B cell (primary cell): ENCODE data around the gene WDR27. TPM values are rescaled to one million over a fixed set of nuclear protein-coding genes. Genes with fewer than 3 reads are reported as not detected.

Source experiments
- ATAC-seq: fragments of 200-7000 bp; cut with Tn5 transposase; one replicate; pipeline ENCODE4 v1.10.0; 2021; ENCODE audit warnings: low read depth, mild to moderate bottlenecking, moderate number of reproducible peaks, moderate library complexity
- CTCF ChIA-PET: fragments of 350-600 bp; sonication (Branson Sonifier 250); formaldehyde crosslinking; loops from one replicate; lab custom pipeline; 2021; ENCODE audit warnings: antibody characterized with exemption, inconsistent platforms; lab: Charles Lee
- POLR2A ChIA-PET: fragments of 350-600 bp; sonication (Branson Sonifier 250); formaldehyde crosslinking; loops from one replicate; lab custom pipeline; 2021; ENCODE audit warnings: antibody characterized with exemption; lab: Charles Lee
- DNase-seq: peaks from one replicate; pipeline ENCODE4 v3.0.0; 2013
- H2AFZ ChIP-seq: 2 replicates; pipeline ENCODE4 v1.6.1; 2012; ENCODE audit warnings: mild to moderate bottlenecking, low read depth, low read length; ENCODE audit not compliant: insufficient read depth, poor library complexity, severe bottlenecking
- H3K27ac ChIP-seq, 2 donors: 1 replicate in 1 of 2; 2 replicates in 1 of 2; pipeline ENCODE4 v1.5.1; 2012 to 2013; ENCODE audit warnings: low read length in 2 of 2, mild to moderate bottlenecking in 2 of 2, moderate library complexity in 1 of 2
- H3K27me3 ChIP-seq, 4 experiments: fragments of 200-600 bp in 1 of 4; sonication (generic) in 1 of 4; replicated peaks in 1 of 4; 1 replicate in 2 of 4; 2 replicates in 2 of 4; pipeline versions ENCODE4 v1.6.1 to v1.7.0; 2013 to 2016; ENCODE audit warnings: low read length in 3 of 4, mild to moderate bottlenecking in 2 of 4, mixed read lengths in 1 of 4, moderate library complexity in 1 of 4; ENCODE audit not compliant: insufficient read depth in 4 of 4, control insufficient read depth in 3 of 4; ENCODE audit errors: control extremely low read depth in 1 of 4
- H3K36me3 ChIP-seq, 2 experiments: replicated peaks in 1 of 2; 1 replicate in 1 of 2; 2 replicates in 1 of 2; pipeline versions ENCODE4 v1.6.1 to v1.7.1; 2013; ENCODE audit warnings: low read length in 1 of 2; ENCODE audit not compliant: insufficient read depth in 2 of 2, control insufficient read depth in 1 of 2; ENCODE audit errors: control extremely low read depth in 1 of 2, extremely low read depth in 1 of 2
- H3K4me1 ChIP-seq, 2 donors: fragments of 200-600 bp in 1 of 2; sonication (generic) in 1 of 2; 1 replicate in 1 of 2; 2 replicates in 1 of 2; pipeline versions ENCODE4 v1.5.1 to v1.6.1; 2013 to 2017; ENCODE audit warnings: low read length in 2 of 2; ENCODE audit not compliant: control insufficient read depth in 2 of 2, insufficient read depth in 2 of 2
- H3K4me2 ChIP-seq: replicated peaks from 2 replicates; pipeline ENCODE3; 2012; ENCODE audit warnings: mild to moderate bottlenecking, low read depth, low read length; ENCODE audit not compliant: poor library complexity, severe bottlenecking
- H3K4me3 ChIP-seq, 5 experiments: fragments of 200-600 bp in 1 of 5; sonication (generic) in 1 of 5; 1 replicate in 3 of 5; 2 replicates in 2 of 5; pipeline versions ENCODE4 v1.5.1 to v1.7.0; 2011 to 2016; ENCODE audit warnings: low read length in 4 of 5, mild to moderate bottlenecking in 4 of 5, low read depth in 2 of 5, control low read depth in 1 of 5, moderate library complexity in 1 of 5; ENCODE audit not compliant: insufficient read depth in 1 of 5; ENCODE audit errors: control extremely low read depth in 1 of 5, extremely low read depth in 1 of 5
- H3K79me2 ChIP-seq: fragments of 200-600 bp; sonication (generic); one replicate; pipeline ENCODE4 v1.6.0; 2016; ENCODE audit warnings: low read length; ENCODE audit not compliant: control insufficient read depth, insufficient read depth
- H3K9ac ChIP-seq: fragments of 200-600 bp; sonication (generic); 2 replicates; pipeline ENCODE4 v1.6.1; 2017; ENCODE audit warnings: mild to moderate bottlenecking, low read length, moderate library complexity
- H3K9me3 ChIP-seq, 3 donors: one replicate each; pipeline versions ENCODE4 v1.6.1 to v1.7.1; 2013; ENCODE audit warnings: low read length in 2 of 3; ENCODE audit not compliant: control insufficient read depth in 2 of 3, insufficient read depth in 1 of 3; ENCODE audit errors: control extremely low read depth in 1 of 3
- H4K20me1 ChIP-seq: 2 replicates; pipeline ENCODE4 v1.6.0; 2012; ENCODE audit warnings: mild to moderate bottlenecking, low read length; ENCODE audit not compliant: insufficient read depth, control insufficient read depth, poor library complexity, severe bottlenecking
- H3K27ac Mint-ChIP-seq: one replicate; pipeline ENCODE4 v1.8.0; 2021; ENCODE audit warnings: mixed read lengths
- H3K27me3 Mint-ChIP-seq: one replicate; pipeline ENCODE4 v1.8.0; 2021; ENCODE audit warnings: mixed read lengths
- H3K4me1 Mint-ChIP-seq: one replicate; pipeline ENCODE4 v1.8.0; 2021; ENCODE audit warnings: mixed read lengths
- H3K4me3 Mint-ChIP-seq: one replicate; pipeline ENCODE4 v1.8.0; 2021; ENCODE audit warnings: mixed read lengths
- H3K9me3 Mint-ChIP-seq: one replicate; pipeline ENCODE4 v1.8.0; 2022; ENCODE audit warnings: mixed read lengths; ENCODE audit not compliant: insufficient read depth
- CTCF ChIP-seq: fragments of 200-600 bp; IDR thresholded peaks from one replicate; pipeline ENCODE4 v1.8.0; 2022; ENCODE audit warnings: antibody characterized with exemption, mild to moderate bottlenecking
- EZH2 ChIP-seq: IDR thresholded peaks from 2 replicates; pipeline ENCODE4 v1.6.1; 2012; ENCODE audit warnings: borderline replicate concordance, low read depth, mild to moderate bottlenecking, moderate library complexity, low read length; ENCODE audit not compliant: insufficient read depth, poor library complexity, severe bottlenecking
- WGBS: methylation state at CpG from one replicate; pipeline ENCODE4 v1.1.5; 2013; ENCODE audit warnings: missing lambda C conversion rate; ENCODE audit not compliant: insufficient coverage; 5-methylcytosine and 5-hydroxymethylcytosine counted together
- intact Hi-C: fragments of 100-400 bp; cut with micrococcal nuclease; formaldehyde crosslinking; loops from one replicate; pipeline ENCODE4 v1.10.0; 2022
- polyA plus RNA-seq: library from polyadenylated mRNA; depleted of rRNA; stranded (reverse); fragments of >200 nt; gene quantifications from 2 replicates; pipeline ENCODE4 v1.2.3, GENCODE V29; 2012
- total RNA-seq, 2 donors: library from RNA; stranded (reverse); fragments of 120-200 nt in 1 of 2; gene quantifications; 1 replicate in 1 of 2; 2 replicates in 1 of 2; pipeline versions ENCODE4 v1.2.3 to v1.2.4, GENCODE V29; 2013 to 2022

Gene WDR27
- total and polyA plus RNA-seq, 2 donors (not counting 1 experiment from before 2014, with no cell fraction given), result 64.3 to 86.3 TPM

GRCh38 chr6:169650959-169651292 is 50.9 kb downstream of the WDR27 start:
- Histone ChIP-seq H3K4me1 (peaks cover 0 to 8% of the 10 kb centered on the region in 2 donors), H4K20me1 (no peaks in the 10 kb centered on the region), H3K79me2 (no peaks in the 10 kb centered on the region), H3K9me3 (peaks cover 0 to 5% (median 0%) of the 10 kb centered on the region in 3 donors), H3K9ac (no peak overlapping the region), H3K27ac (no peak overlapping the region), H2AFZ (no peak overlapping the region), H3K27me3 (no peaks in the 10 kb centered on the region), H3K36me3 (no peaks in the 10 kb centered on the region), H3K4me2 (no peak overlapping the region), H3K4me3 (no peak overlapping the region)
- no peak overlapping the region for H3K4me3 Mint-ChIP-seq
- no peak for TF ChIP-seq EZH2
- TF ChIP-seq CTCF, result no peak
- intact Hi-C loops, result no loop called here
- CTCF ChIA-PET, result no interaction called here
- ATAC-seq, result no peak
- no peaks in the 10 kb centered on the region for H3K9me3 Mint-ChIP-seq
- no peak overlapping the region for H3K27ac Mint-ChIP-seq
- H3K4me1 Mint-ChIP-seq, result no peaks in the 10 kb centered on the region
- POLR2A ChIA-PET, result no interaction called here
- WGBS, result 100% methylated on average over 3 of the region's 6 CpGs
- DNase-seq, result no peak
- no peaks in the 10 kb centered on the region for H3K27me3 Mint-ChIP-seq

- DNase-seq (no peak), ATAC-seq (no peak)
- peaks cover 0 to 5% (median 0%) of the 10 kb centered on the region in 3 donors for H3K9me3 ChIP-seq
- no peak overlapping the region for H3K9ac ChIP-seq
- no peak overlapping the region for H3K27ac Mint-ChIP-seq
- TF ChIP-seq EZH2, result no peak
- TF ChIP-seq CTCF, result no peak
- H2AFZ ChIP-seq, result no peak overlapping the region
- H3K27ac ChIP-seq, result no peak overlapping the region
- no peaks in the 10 kb centered on the region for H4K20me1 ChIP-seq
- H3K27me3 Mint-ChIP-seq, result no peaks in the 10 kb centered on the region
- H3K36me3 ChIP-seq, result no peaks in the 10 kb centered on the region
- H3K27me3 ChIP-seq, result no peaks in the 10 kb centered on the region
- H3K4me3 ChIP-seq, result no peak overlapping the region
- 98% methylated on average over 3 of the region's 3 CpGs for WGBS
- POLR2A ChIA-PET, result no interaction called here
- H3K79me2 ChIP-seq, result no peaks in the 10 kb centered on the region
- CTCF ChIA-PET, result no interaction called here
- H3K4me3 Mint-ChIP-seq, result no peak overlapping the region
- no peaks in the 10 kb centered on the region for H3K9me3 Mint-ChIP-seq
- no peaks in the 10 kb centered on the region for H3K4me1 Mint-ChIP-seq
- no peak overlapping the region for H3K4me2 ChIP-seq
- H3K4me1 ChIP-seq, result peaks cover 0 to 3% of the 10 kb centered on the region in 2 donors
- intact Hi-C loops, result no loop called here
These were observed 51.4 kb downstream of the WDR27 start for GRCh38 chr6:169650241-169650958.
